Measurements from ENCODE around the gene HERC3. TPM values are rescaled to one million over a fixed set of nuclear protein-coding genes. Genes with fewer than 3 reads are reported as not detected.

Gene HERC3
- total RNA-seq, 4 donors from 2014 or later, result 49.6 to 64.3 (median 52.2) TPM

DNA sequence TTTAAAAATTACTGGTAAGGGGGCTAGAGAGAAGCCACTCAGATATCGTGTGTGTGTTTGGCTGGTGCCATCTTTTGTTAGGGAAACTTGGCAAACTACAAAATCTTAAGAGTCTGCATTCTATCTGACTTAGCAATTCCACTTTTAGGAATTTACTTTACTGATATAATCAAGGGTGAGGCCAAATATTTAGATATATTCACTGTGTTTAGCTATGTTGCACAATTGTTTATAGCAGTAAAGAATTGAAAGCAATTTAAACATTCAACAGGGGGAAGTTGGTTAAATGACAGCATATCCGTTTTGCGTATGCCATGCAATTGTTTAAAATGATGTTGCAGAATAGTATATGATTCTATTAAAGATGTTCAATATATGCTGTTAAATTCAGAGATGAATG is 6.4 kb upstream of the HERC3 start:
- 53 to 67% methylated on average over 3 of the region's 3 CpGs for WGBS, 2 donors
- no peak for DNase-seq (ENCODE audit: low spot score in 2 of 2)
- TF ChIP-seq CTCF (IDR thresholded peaks at IDR 0.05) (no peak), POLR2A (IDR thresholded peaks at IDR 0.05) (no peak)
- H3K4me3 ChIP-seq (ENCODE audit: low read depth, poor library complexity, severe bottlenecking), result no peak overlapping the region
- intact Hi-C loops (cut with DNase I; ENCODE audit: low total_unique reads), result no loop called here

GRCh38 chr4:88587306-88587705 is 5.0 kb upstream of the HERC3 start:
- no peak for DNase-seq (ENCODE audit: low spot score in 2 of 2)
- TF ChIP-seq POLR2A (IDR thresholded peaks at IDR 0.05) (no peak), CTCF (IDR thresholded peaks at IDR 0.05) (no peak)
- intact Hi-C loops (cut with DNase I; ENCODE audit: low total_unique reads), result no loop called here
- H3K4me3 ChIP-seq (ENCODE audit: low read depth, poor library complexity, severe bottlenecking), result no peak overlapping the region
- 100% methylated on average over 1 of the region's 1 CpG for WGBS, 2 donors

DNA sequence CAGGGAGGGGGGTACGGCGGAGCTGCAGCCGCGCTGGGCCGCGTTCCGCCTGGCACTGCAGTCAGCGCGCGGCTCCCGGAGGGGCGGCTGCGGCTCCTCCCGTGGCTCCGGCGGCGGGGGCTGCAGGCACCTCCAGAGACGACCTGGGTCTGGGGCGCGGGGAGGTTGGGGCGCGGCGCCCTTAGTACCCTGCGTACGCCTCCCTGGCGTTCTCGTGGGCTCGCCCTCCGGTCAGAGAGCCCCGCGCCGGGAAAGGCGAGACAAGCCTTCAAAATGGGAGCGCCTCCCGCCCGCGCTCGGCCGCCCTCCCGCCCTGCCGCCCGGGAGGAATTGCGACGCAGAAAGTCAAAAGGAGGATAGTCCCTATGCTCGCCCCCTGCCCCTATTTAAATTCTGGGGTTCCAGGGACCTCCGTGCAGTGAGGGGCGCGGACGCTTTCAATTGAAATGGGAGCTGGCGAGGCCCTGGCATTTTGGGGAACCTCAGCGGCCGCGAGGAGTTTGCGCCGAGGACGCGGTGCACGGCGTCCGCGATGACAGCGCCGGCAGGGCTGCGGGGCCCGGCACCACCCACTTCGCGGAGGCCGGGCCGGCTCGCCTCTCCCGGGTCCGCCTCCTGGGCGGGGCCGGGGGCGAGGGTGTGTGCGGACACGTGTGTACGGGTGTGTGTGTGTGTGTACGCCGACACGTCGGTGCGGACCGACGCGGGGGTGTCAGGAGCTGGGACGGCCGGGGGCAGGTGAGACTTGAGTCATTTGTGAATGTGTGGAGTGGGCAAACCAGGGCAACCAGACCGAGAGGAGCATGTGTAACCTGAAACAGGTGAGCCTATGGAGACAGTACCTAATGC is 544 bp downstream of the HERC3 start:
- intact Hi-C loops (cut with DNase I; ENCODE audit: low total_unique reads), result no loop called here
- peak overlapping the region; percentile 82 for H3K4me3 ChIP-seq (ENCODE audit: low read depth, poor library complexity, severe bottlenecking)
- 0% methylated on average over 41 to 53 of the region's 89 CpGs for WGBS, 2 donors
- DNase-seq (ENCODE audit: low spot score in 2 of 2), result peak; percentile 85 to 94
- TF ChIP-seq POLR2A (IDR thresholded peaks at IDR 0.05), result no peak
- no peak for TF ChIP-seq CTCF (IDR thresholded peaks at IDR 0.05)

DNA sequence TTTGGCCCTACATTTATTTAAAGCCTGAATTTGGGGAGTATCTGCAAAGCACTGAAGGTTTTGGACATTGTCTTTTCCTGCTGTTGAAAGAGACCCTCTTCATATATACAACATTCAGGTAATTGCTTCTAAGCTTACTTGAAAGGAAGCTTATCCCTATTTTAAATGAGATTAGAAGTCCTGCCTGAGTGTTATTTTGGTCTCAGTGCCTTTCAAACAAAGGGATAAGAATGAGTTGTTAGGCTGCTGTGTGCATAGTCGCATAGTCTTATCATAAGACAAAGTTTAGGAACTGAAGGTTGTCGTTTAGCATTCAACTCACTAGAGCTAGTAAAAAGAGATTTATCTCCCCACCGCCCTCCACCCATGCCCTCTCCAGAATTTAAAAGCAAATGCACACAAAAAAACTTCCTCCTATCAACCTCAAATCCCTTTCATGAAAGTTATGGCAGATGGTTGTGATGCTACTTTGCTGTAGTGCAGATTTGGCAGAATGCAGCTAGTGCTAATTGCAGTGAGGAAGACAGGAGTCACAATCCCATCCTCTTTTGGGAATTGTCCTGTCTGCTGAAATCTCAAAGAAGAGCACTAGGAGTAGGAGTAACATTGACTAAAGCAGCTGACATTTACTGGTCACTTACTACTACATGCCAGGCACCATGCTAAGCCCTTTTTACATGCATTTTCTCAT is 5.8 kb downstream of the HERC3 start:
- no peak for TF ChIP-seq POLR2A (IDR thresholded peaks at IDR 0.05)
- TF ChIP-seq CTCF (IDR thresholded peaks at IDR 0.05), result no peak
- no peak for DNase-seq (ENCODE audit: low spot score in 2 of 2)
- WGBS, 2 donors, result 74 to 77% methylated on average over 3 of the region's 3 CpGs
- intact Hi-C loops (cut with DNase I; ENCODE audit: low total_unique reads), result no loop called here
- no peak overlapping the region for H3K4me3 ChIP-seq (ENCODE audit: low read depth, poor library complexity, severe bottlenecking)

DNA sequence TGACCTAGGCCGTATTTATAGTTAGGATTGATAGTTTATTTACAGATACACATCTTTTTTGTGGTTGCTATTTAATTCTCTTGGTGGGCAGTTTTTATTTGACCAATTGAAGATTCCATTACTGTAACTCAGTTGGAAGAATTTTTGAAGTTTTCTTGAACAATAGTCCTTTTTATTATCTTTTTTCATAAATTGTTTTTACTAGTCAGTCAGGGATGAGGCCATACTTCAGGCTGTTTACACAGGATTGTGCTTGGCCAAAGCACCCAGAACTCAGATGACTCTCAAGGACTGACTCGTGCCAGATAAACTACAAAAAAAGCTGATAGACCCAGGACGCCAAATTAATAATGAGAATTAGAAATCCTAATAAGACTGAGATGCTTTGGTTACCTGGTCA is 7.0 kb downstream of the HERC3 start:
- TF ChIP-seq POLR2A (IDR thresholded peaks at IDR 0.05) (no peak), CTCF (IDR thresholded peaks at IDR 0.05) (no peak)
- DNase-seq (ENCODE audit: low spot score in 2 of 2), result no peak
- no peak overlapping the region for H3K4me3 ChIP-seq (ENCODE audit: low read depth, poor library complexity, severe bottlenecking)
- intact Hi-C loops (cut with DNase I; ENCODE audit: low total_unique reads), result no loop called here
- WGBS, 2 donors, result 56 to 63% methylated on average over 3 of the region's 3 CpGs

Measured in lower leg skin (tissue), 4 donors.